ENCODE data around the gene HJV.

HJV gene

DNA sequence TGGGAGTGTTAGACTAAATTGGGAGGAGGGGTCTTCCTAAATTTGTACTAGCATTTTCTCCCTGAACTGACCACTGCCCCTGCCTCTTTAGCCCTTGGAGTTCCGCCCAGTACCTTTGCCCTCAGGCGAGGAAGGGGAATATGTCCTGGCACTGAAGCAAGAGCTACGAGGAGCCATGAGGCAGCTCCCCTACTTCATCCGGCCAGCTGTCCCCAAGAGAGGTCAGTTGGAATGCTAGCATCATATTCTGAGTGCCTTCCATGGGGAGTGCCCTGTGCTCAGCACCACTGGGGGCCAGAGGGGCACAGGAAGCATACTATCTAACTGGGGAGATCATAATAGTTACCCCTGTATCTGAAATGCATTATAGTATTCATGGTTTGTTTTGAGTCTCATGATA, 46.3 kb downstream of the HJV start:
- no peak for DNase-seq (ENCODE audit: low spot score)

- no peak for DNase-seq (ENCODE audit: low spot score)
Observed at GRCh38 chr1:145974721-145975120, 46.8 kb downstream of the HJV start.

DNA sequence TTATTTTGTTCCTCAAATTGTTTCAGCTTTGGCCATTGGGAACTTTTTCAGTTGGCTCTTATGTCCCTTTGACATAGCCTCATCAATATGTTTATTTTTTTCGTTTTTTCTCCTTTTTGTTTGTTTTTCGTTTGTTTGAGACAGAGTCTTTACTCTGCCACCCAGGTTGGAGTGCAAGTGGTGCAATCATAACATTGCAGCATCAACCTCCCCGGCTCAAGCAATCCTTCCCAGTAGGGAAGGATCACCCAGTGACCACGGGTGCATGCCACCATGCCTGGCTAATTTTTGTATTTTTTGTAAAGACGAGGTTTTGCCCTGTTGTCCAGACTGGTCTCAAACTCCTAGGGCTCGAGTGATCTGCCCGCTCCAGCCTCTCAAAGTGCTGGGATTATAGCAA, 49.0 kb downstream of the HJV start:
- DNase-seq (ENCODE audit: low spot score) = no peak
